HepG2 (cell line): Measurements from ENCODE around the gene FAM222A. TPM values are rescaled to one million over a fixed set of nuclear protein-coding genes. Genes with fewer than 3 reads are reported as not detected.
A peak's percentile ranks its signal among the peaks of the same experiment; 100 is the strongest.

Experiments
- ATAC-seq: fragments of 200-7000 bp; cut with Tn5 transposase; 3 replicates; pipeline ENCODE4 v1.9.1; 2020; ENCODE audit warnings: mild to moderate bottlenecking, moderate library complexity
- BruUV-seq: library from RNA; stranded (reverse); fragments of 400-500 nt; replicated peaks from 2 replicates; lab custom pipeline; 2021; lab: Mats Ljungman, UMichigan
- CTCF ChIA-PET: fragments of 300-600 bp; formaldehyde crosslinking; extraction: SDS; loops from one replicate; lab custom pipeline; 2021; ENCODE audit warnings: low total read pairs, inconsistent platforms, low intra/inter-chr PET ratio; lab: Yijun Ruan, JAX
- POLR2A ChIA-PET: fragments of 350-600 bp; sonication (Branson Sonifier 250); formaldehyde crosslinking; loops from one replicate; lab custom pipeline; 2020; ENCODE audit warnings: antibody characterized with exemption, inconsistent platforms; lab: Yijun Ruan, JAX
- DNase-seq: peaks from one replicate; pipeline ENCODE4 v3.0.0-alpha.2; 2015; ENCODE audit warnings: low spot score
- FAIRE-seq: peaks from 3 replicates; lab custom pipeline; 2011; peaks lifted over from hg19 to GRCh38; lab: Jason Lieb, UNC
- H2AFZ ChIP-seq: one replicate; pipeline ENCODE4 v1.6.1; 2011; ENCODE audit warnings: low read length, inconsistent platforms
- H3K27ac ChIP-seq: fragments of 300-600 bp; 3 replicates; pipeline ENCODE4 v1.8.0; 2011; ENCODE audit warnings: mixed run types, mild to moderate bottlenecking, mixed read lengths, low read length, inconsistent platforms; ENCODE audit not compliant: insufficient read depth; ENCODE audit errors: extremely low read length
- H3K27me3 ChIP-seq, 2 experiments: fragments of 200-600 bp in 1 of 2; 2 replicates in 1 of 2; 3 replicates in 1 of 2; pipeline versions ENCODE4 v1.6.0 to v1.8.0; 2011; ENCODE audit warnings: low read length in 2 of 2, mild to moderate bottlenecking in 2 of 2, moderate library complexity in 2 of 2, inconsistent platforms in 1 of 2; ENCODE audit not compliant: insufficient read depth in 2 of 2, control insufficient read depth in 1 of 2
- H3K36me3 ChIP-seq, 2 experiments: fragments of 200-600 bp in 1 of 2; replicated peaks in 1 of 2; 2 replicates in 1 of 2; 3 replicates in 1 of 2; pipeline versions ENCODE4 v1.5.1 to v1.8.0; 2011; ENCODE audit warnings: low read length in 2 of 2, inconsistent platforms in 1 of 2; ENCODE audit not compliant: insufficient read depth in 2 of 2, control insufficient read depth in 1 of 2
- H3K4me1 ChIP-seq: 2 replicates; pipeline ENCODE4 v1.5.1; 2012; ENCODE audit warnings: low read length, inconsistent platforms; ENCODE audit not compliant: insufficient read depth
- H3K4me2 ChIP-seq: 2 replicates; pipeline ENCODE4 v1.6.0; 2011; ENCODE audit warnings: low read depth, low read length, inconsistent platforms
- H3K4me3 ChIP-seq, 3 experiments: fragments of 200-600 bp in 1 of 3; sonication (generic), shearing (Covaris generic) in 1 of 3; replicated peaks in 1 of 3; 2 replicates each; pipeline ENCODE4 v1.5.1; 2011 to 2016; ENCODE audit warnings: low read length in 3 of 3, inconsistent platforms in 2 of 3, low read depth in 2 of 3, mild to moderate bottlenecking in 2 of 3, control low read depth in 1 of 3, mixed read lengths in 1 of 3; ENCODE audit not compliant: insufficient read depth in 1 of 3
- H3K79me2 ChIP-seq: one replicate; pipeline ENCODE4 v1.6.1; 2011; ENCODE audit warnings: low read length, inconsistent platforms; ENCODE audit not compliant: insufficient read depth
- H3K9ac ChIP-seq: 2 replicates; pipeline ENCODE4 v1.6.0; 2011; ENCODE audit warnings: mild to moderate bottlenecking, low read depth, low read length, inconsistent platforms; ENCODE audit not compliant: insufficient read depth
- H3K9me3 ChIP-seq: 2 replicates; pipeline ENCODE4 v1.5.1; 2012; ENCODE audit warnings: mild to moderate bottlenecking, low read length
- H4K20me1 ChIP-seq: 2 replicates; pipeline ENCODE4 v1.6.0; 2011; ENCODE audit warnings: inconsistent platforms, mild to moderate bottlenecking, low read length, moderate library complexity; ENCODE audit not compliant: insufficient read depth
- CTCF ChIP-seq: sonication (generic); formaldehyde crosslinking; IDR thresholded peaks from 2 replicates; pipeline ENCODE4 v1.5.0; 2020; ENCODE audit warnings: mild to moderate bottlenecking, missing genetic modification reagents, moderate library complexity
- DMTF1 ChIP-seq: sonication (generic); formaldehyde crosslinking; IDR thresholded peaks from 2 replicates; pipeline ENCODE4 v1.4.0; 2020; ENCODE audit warnings: mild to moderate bottlenecking, missing genetic modification reagents
- EEA1 ChIP-seq: sonication (generic); formaldehyde crosslinking; IDR thresholded peaks from 2 replicates; pipeline ENCODE4 v1.5.1; 2020; ENCODE audit warnings: mild to moderate bottlenecking, missing genetic modification reagents, borderline replicate concordance
- MIER2 ChIP-seq: IDR thresholded peaks from 2 replicates; pipeline ENCODE4 v1.6.1; 2016; ENCODE audit warnings: missing biosample characterization, missing genetic modification reagents
- PATZ1 ChIP-seq: sonication (generic); formaldehyde crosslinking; IDR thresholded peaks from 2 replicates; pipeline ENCODE4 v1.4.0; 2020; ENCODE audit warnings: missing genetic modification reagents
- RAD21 ChIP-seq: fragments of 450-650 bp; formaldehyde crosslinking; IDR thresholded peaks from 2 replicates; pipeline ENCODE4 v1.5.0; 2020; ENCODE audit warnings: mild to moderate bottlenecking
- STAG1 ChIP-seq: sonication (generic); formaldehyde crosslinking; IDR thresholded peaks from 2 replicates; pipeline ENCODE4 v1.4.0; 2020; ENCODE audit warnings: missing genetic modification reagents
- TCF12 ChIP-seq, 2 experiments: fragments of 450-650 bp in 1 of 2; sonication (generic) in 1 of 2; formaldehyde crosslinking in 1 of 2; IDR thresholded peaks; 2 replicates each; pipeline versions ENCODE4 v1.6.1 to v1.8.0; 2017 to 2022; ENCODE audit warnings: antibody characterized with exemption in 1 of 2, mild to moderate bottlenecking in 1 of 2, missing genetic modification reagents in 1 of 2, moderate library complexity in 1 of 2
- YY1 ChIP-seq: IDR thresholded peaks from 2 replicates; pipeline ENCODE4 v1.6.1; 2011; ENCODE audit warnings: low read length, low read depth, moderate library complexity, mild to moderate bottlenecking; ENCODE audit not compliant: insufficient read depth, insufficient replicate concordance
- ZBTB10 ChIP-seq: sonication (generic); formaldehyde crosslinking; IDR thresholded peaks from 2 replicates; pipeline ENCODE4 v1.4.0; 2020; ENCODE audit warnings: missing genetic modification reagents, borderline replicate concordance
- ZNF143 ChIP-seq: sonication (generic); formaldehyde crosslinking; IDR thresholded peaks from 2 replicates; pipeline ENCODE4 v1.4.0; 2020; ENCODE audit warnings: missing genetic modification reagents
- ZNF20 ChIP-seq: sonication (generic); formaldehyde crosslinking; IDR thresholded peaks from 2 replicates; pipeline ENCODE4 v1.4.0; 2020; ENCODE audit warnings: mild to moderate bottlenecking, moderate library complexity, missing genetic modification reagents
- ZNF629 ChIP-seq: sonication (generic); formaldehyde crosslinking; conservative IDR thresholded peaks from 2 replicates; pipeline ENCODE4 v1.5.0; 2020; ENCODE audit warnings: missing genetic modification reagents
- WGBS: methylation state at CpG from one replicate; pipeline ENCODE4 v1.1.6; 2017; ENCODE audit warnings: low lambda C conversion rate; 5-methylcytosine and 5-hydroxymethylcytosine counted together
- in situ Hi-C: cut with HindIII; loops from 2 replicates; pipeline ENCODE4 v1.10.0; 2017; ENCODE audit warnings: low pct_unique_long_range_greater_than_20kb; ENCODE audit not compliant: extremely low pct_ligation_motif_present
- intact Hi-C: fragments of 100-400 bp; cut with micrococcal nuclease; formaldehyde crosslinking; loops from one replicate; pipeline ENCODE4 v1.10.0; 2022; ENCODE audit not compliant: unreplicated experiment
- polyA plus RNA-seq, 8 experiments: library from polyadenylated mRNA; depleted of rRNA in 3 of 8; stranded (reverse) in 7 of 8; unstranded in 1 of 8; fragments of >200 nt; fragmentation: Illumina TruSeq in 4 of 8; extraction: Trizol in 4 of 8; gene quantifications; 2 replicates each; pipeline versions ENCODE4 v1.2.1 to v1.2.3, GENCODE V29; 2011 to 2016; ENCODE audit warnings: low read depth in 4 of 8, missing spikeins in 1 of 8, mixed read lengths in 1 of 8; ENCODE audit not compliant: insufficient read depth in 1 of 8
- total RNA-seq, 5 experiments: library from RNA; depleted of rRNA; stranded (reverse); fragments of >200 nt; fragmentation: Illumina TruSeq; extraction: Trizol; gene quantifications; 2 replicates each; pipeline ENCODE4 v1.2.3, GENCODE V29; 2016; ENCODE audit warnings: low read depth in 1 of 5

FAM222A gene
- total and polyA plus RNA-seq, 2 of the 13 experiments (the other 11 are each of a cell fraction or from before 2014, with no cell fraction given): 2.7 to 9.6 TPM

- in situ Hi-C loops: no loop called here
- Histone ChIP-seq H3K9me3 (no peaks in the 10 kb centered on the region), H3K27ac (no peak overlapping the region), H2AFZ (no peak overlapping the region), H3K27me3 (no peaks in the 10 kb centered on the region), H3K36me3 (peaks cover 0 to 3% of the 10 kb centered on the region in 2 experiments; a peak in 3 of 5 replicates), H4K20me1 (no peaks in the 10 kb centered on the region), H3K4me2 (no peak overlapping the region), H3K4me1 (peaks cover 86% of the 10 kb centered on the region), H3K9ac (no peak overlapping the region), H3K79me2 (peaks cover 6% of the 10 kb centered on the region), H3K4me3 (no peak overlapping the region)
- ChIA-PET POLR2A (interaction anchor here (0.6 to 1.6 kb wide), 3 partner anchors 13 to 24 kb away, joined by 3 to 9 read pairs (median 4); no protein-coding TSS in a partner anchor), CTCF (no interaction called here)
- FAIRE-seq (no peak), ATAC-seq (peak; percentile 4; the same call in 1 of the 3 replicates), DNase-seq (no peak)
- intact Hi-C loops: no loop called here
- 66% methylated on average over 18 of the region's 18 CpGs for WGBS
- BruUV-seq: no TSS peak
- no peak for TF ChIP-seq YY1
- TF ChIP-seq ZNF629 (CRISPR knock-in tag): peak; percentile 82
- peak; percentile 54; the same call in 1 of the 2 replicates for TF ChIP-seq RAD21 (CRISPR knock-in tag)
- no peak for TF ChIP-seq ZNF143
- no peak for TF ChIP-seq ZNF20 (CRISPR knock-in tag)
- TF ChIP-seq TCF12 (IDR thresholded peaks at IDR 0.05): no peak
- TF ChIP-seq TCF12 (CRISPR knock-in tag; IDR thresholded peaks at IDR 0.05): no peak
- TF ChIP-seq ZBTB10 (CRISPR knock-in tag): no peak
- TF ChIP-seq STAG1 (CRISPR knock-in tag): peak; percentile 52
- TF ChIP-seq MIER2: peak; percentile 31; the same call in 1 of the 2 replicates
- no peak for TF ChIP-seq DMTF1
- TF ChIP-seq CTCF (CRISPR knock-in tag): peak; percentile 57
- TF ChIP-seq PATZ1 (CRISPR knock-in tag): 0 out of 2 replicates have a peak, but pooled peaks have one; percentile 5
- no peak for TF ChIP-seq EEA1 (CRISPR knock-in tag)
These were observed 26.4 kb downstream of the FAM222A start for GRCh38 chr12:109739747-109740693.
